HepG2 (cell line): Measurements from ENCODE around the gene GLB1L3. TPM values are rescaled to one million over a fixed set of nuclear protein-coding genes. Genes with fewer than 3 reads are reported as not detected.

Experiments used
- ATAC-seq: fragments of 200-7000 bp; cut with Tn5 transposase; 3 replicates; pipeline ENCODE4 v1.9.1; 2020; ENCODE audit warnings: mild to moderate bottlenecking, moderate library complexity
- BruUV-seq: library from RNA; stranded (reverse); fragments of 400-500 nt; replicated peaks from 2 replicates; lab custom pipeline; 2021; lab: Mats Ljungman, UMichigan
- CTCF ChIA-PET: fragments of 300-600 bp; formaldehyde crosslinking; extraction: SDS; loops from one replicate; lab custom pipeline; 2021; ENCODE audit warnings: low total read pairs, inconsistent platforms, low intra/inter-chr PET ratio; lab: Yijun Ruan, JAX
- POLR2A ChIA-PET: fragments of 350-600 bp; sonication (Branson Sonifier 250); formaldehyde crosslinking; loops from one replicate; lab custom pipeline; 2020; ENCODE audit warnings: antibody characterized with exemption, inconsistent platforms; lab: Yijun Ruan, JAX
- DNase-seq: peaks from one replicate; pipeline ENCODE4 v3.0.0-alpha.2; 2015; ENCODE audit warnings: low spot score
- FAIRE-seq: peaks from 3 replicates; lab custom pipeline; 2011; peaks lifted over from hg19 to GRCh38; lab: Jason Lieb, UNC
- H2AFZ ChIP-seq: one replicate; pipeline ENCODE4 v1.6.1; 2011; ENCODE audit warnings: low read length, inconsistent platforms
- H3K27ac ChIP-seq: fragments of 300-600 bp; 3 replicates; pipeline ENCODE4 v1.8.0; 2011; ENCODE audit warnings: mixed run types, mild to moderate bottlenecking, mixed read lengths, low read length, inconsistent platforms; ENCODE audit not compliant: insufficient read depth; ENCODE audit errors: extremely low read length
- H3K27me3 ChIP-seq, 2 experiments: fragments of 200-600 bp in 1 of 2; 2 replicates in 1 of 2; 3 replicates in 1 of 2; pipeline versions ENCODE4 v1.6.0 to v1.8.0; 2011; ENCODE audit warnings: low read length in 2 of 2, mild to moderate bottlenecking in 2 of 2, moderate library complexity in 2 of 2, inconsistent platforms in 1 of 2; ENCODE audit not compliant: insufficient read depth in 2 of 2, control insufficient read depth in 1 of 2
- H3K36me3 ChIP-seq, 2 experiments: fragments of 200-600 bp in 1 of 2; replicated peaks in 1 of 2; 2 replicates in 1 of 2; 3 replicates in 1 of 2; pipeline versions ENCODE4 v1.5.1 to v1.8.0; 2011; ENCODE audit warnings: low read length in 2 of 2, inconsistent platforms in 1 of 2; ENCODE audit not compliant: insufficient read depth in 2 of 2, control insufficient read depth in 1 of 2
- H3K4me1 ChIP-seq: 2 replicates; pipeline ENCODE4 v1.5.1; 2012; ENCODE audit warnings: low read length, inconsistent platforms; ENCODE audit not compliant: insufficient read depth
- H3K4me2 ChIP-seq: 2 replicates; pipeline ENCODE4 v1.6.0; 2011; ENCODE audit warnings: low read depth, low read length, inconsistent platforms
- H3K4me3 ChIP-seq, 3 experiments: fragments of 200-600 bp in 1 of 3; sonication (generic), shearing (Covaris generic) in 1 of 3; replicated peaks in 1 of 3; 2 replicates each; pipeline ENCODE4 v1.5.1; 2011 to 2016; ENCODE audit warnings: low read length in 3 of 3, inconsistent platforms in 2 of 3, low read depth in 2 of 3, mild to moderate bottlenecking in 2 of 3, control low read depth in 1 of 3, mixed read lengths in 1 of 3; ENCODE audit not compliant: insufficient read depth in 1 of 3
- H3K79me2 ChIP-seq: one replicate; pipeline ENCODE4 v1.6.1; 2011; ENCODE audit warnings: low read length, inconsistent platforms; ENCODE audit not compliant: insufficient read depth
- H3K9ac ChIP-seq: 2 replicates; pipeline ENCODE4 v1.6.0; 2011; ENCODE audit warnings: mild to moderate bottlenecking, low read depth, low read length, inconsistent platforms; ENCODE audit not compliant: insufficient read depth
- H3K9me3 ChIP-seq: 2 replicates; pipeline ENCODE4 v1.5.1; 2012; ENCODE audit warnings: mild to moderate bottlenecking, low read length
- H4K20me1 ChIP-seq: 2 replicates; pipeline ENCODE4 v1.6.0; 2011; ENCODE audit warnings: inconsistent platforms, mild to moderate bottlenecking, low read length, moderate library complexity; ENCODE audit not compliant: insufficient read depth
- MEIS2 ChIP-seq: sonication (generic); formaldehyde crosslinking; IDR thresholded peaks from 2 replicates; pipeline ENCODE4 v1.9.0; 2021; ENCODE audit warnings: mild to moderate bottlenecking, missing genetic modification reagents
- POLR2AphosphoS5 ChIP-seq: IDR thresholded peaks from 2 replicates; pipeline ENCODE4 v1.6.1; 2012; ENCODE audit warnings: low read depth, low read length
- ZNF276 ChIP-seq: sonication (generic); formaldehyde crosslinking; IDR thresholded peaks from 2 replicates; pipeline ENCODE4 v1.4.0; 2020; ENCODE audit warnings: mild to moderate bottlenecking, low read depth, missing genetic modification reagents
- ZNF468 ChIP-seq: sonication (generic); formaldehyde crosslinking; IDR thresholded peaks from 2 replicates; pipeline ENCODE4 v1.8.0; 2022; ENCODE audit warnings: mild to moderate bottlenecking, moderate library complexity, missing genetic modification reagents
- ZNF510 ChIP-seq: sonication (generic); formaldehyde crosslinking; IDR thresholded peaks from 2 replicates; pipeline ENCODE4 v1.4.0; 2020; ENCODE audit warnings: low read depth, mild to moderate bottlenecking, missing genetic modification reagents
- ZNF550 ChIP-seq: sonication (generic); formaldehyde crosslinking; IDR thresholded peaks from 2 replicates; pipeline ENCODE4 v1.4.0; 2020; ENCODE audit warnings: mild to moderate bottlenecking, missing genetic modification reagents, borderline replicate concordance
- ZNF7 ChIP-seq: IDR thresholded peaks from 2 replicates; pipeline ENCODE4 v1.6.1; 2016; ENCODE audit warnings: missing biosample characterization, missing genetic modification reagents
- ZNF768 ChIP-seq: sonication (generic); formaldehyde crosslinking; IDR thresholded peaks from 2 replicates; pipeline ENCODE4 v1.4.0; 2020; ENCODE audit warnings: missing genetic modification reagents
- ZSCAN30 ChIP-seq: sonication (generic); formaldehyde crosslinking; IDR thresholded peaks from 2 replicates; pipeline ENCODE4 v1.5.0; 2020; ENCODE audit warnings: mild to moderate bottlenecking, missing genetic modification reagents
- WGBS: methylation state at CpG from one replicate; pipeline ENCODE4 v1.1.6; 2017; ENCODE audit warnings: low lambda C conversion rate; 5-methylcytosine and 5-hydroxymethylcytosine counted together
- in situ Hi-C: cut with HindIII; loops from 2 replicates; pipeline ENCODE4 v1.10.0; 2017; ENCODE audit warnings: low pct_unique_long_range_greater_than_20kb; ENCODE audit not compliant: extremely low pct_ligation_motif_present
- intact Hi-C: fragments of 100-400 bp; cut with micrococcal nuclease; formaldehyde crosslinking; loops from one replicate; pipeline ENCODE4 v1.10.0; 2022; ENCODE audit not compliant: unreplicated experiment
- polyA plus RNA-seq, 8 experiments: library from polyadenylated mRNA; depleted of rRNA in 3 of 8; stranded (reverse) in 7 of 8; unstranded in 1 of 8; fragments of >200 nt; fragmentation: Illumina TruSeq in 4 of 8; extraction: Trizol in 4 of 8; gene quantifications; 2 replicates each; pipeline versions ENCODE4 v1.2.1 to v1.2.3, GENCODE V29; 2011 to 2016; ENCODE audit warnings: low read depth in 4 of 8, missing spikeins in 1 of 8, mixed read lengths in 1 of 8; ENCODE audit not compliant: insufficient read depth in 1 of 8
- total RNA-seq, 5 experiments: library from RNA; depleted of rRNA; stranded (reverse); fragments of >200 nt; fragmentation: Illumina TruSeq; extraction: Trizol; gene quantifications; 2 replicates each; pipeline ENCODE4 v1.2.3, GENCODE V29; 2016; ENCODE audit warnings: low read depth in 1 of 5
- TF ChIP-seq, protein P1 (sequence below): sonication (generic); formaldehyde crosslinking; IDR thresholded peaks from 2 replicates; pipeline ENCODE4 v1.4.0; 2020; ENCODE audit warnings: missing genetic modification reagents
- TF ChIP-seq, protein P2 (sequence below): sonication (generic); formaldehyde crosslinking; IDR thresholded peaks from 2 replicates; pipeline ENCODE4 v1.4.0; 2020; ENCODE audit warnings: missing genetic modification reagents, mild to moderate bottlenecking, borderline replicate concordance

Gene GLB1L3
- total and polyA plus RNA-seq, 2 of the 13 experiments (the other 11 are each of a cell fraction or from before 2014, with no cell fraction given) = not detected

- Histone ChIP-seq H3K79me2 (no peaks in the 10 kb centered on the region), H3K9ac (no peak overlapping the region), H3K4me2 (no peak overlapping the region), H3K9me3 (no peaks in the 10 kb centered on the region), H3K27ac (no peak overlapping the region), H2AFZ (no peak overlapping the region), H3K27me3 (peaks cover 9 to 34% of the 10 kb centered on the region in 2 experiments; a peak in 4 of 5 replicates), H3K36me3 (no peaks in the 10 kb centered on the region), H3K4me3 (no peak overlapping the region), H4K20me1 (no peaks in the 10 kb centered on the region), H3K4me1 (no peaks in the 10 kb centered on the region)
- DNase-seq = no peak
- TF ChIP-seq ZNF768 (peak; percentile 92), POLR2AphosphoS5 (no peak), ZNF468 (no peak)
- intact Hi-C loops = no loop called here
- BruUV-seq = no TSS peak
- POLR2A ChIA-PET = no interaction called here
- CTCF ChIA-PET = no interaction called here
- ATAC-seq = no peak
- 30% methylated on average over 11 of the region's 22 CpGs for WGBS
- FAIRE-seq = no peak
- in situ Hi-C loops = loop anchor here (10.0 kb wide), 1 partner anchor 210 kb away; no protein-coding TSS in a partner anchor
Measured at GRCh38 chr11:134365011-134365925, 89.1 kb downstream of the GLB1L3 start.

- in situ Hi-C loops (loop anchor here (10.0 kb wide), 1 partner anchor 209 kb away; no protein-coding TSS in a partner anchor), intact Hi-C loops (no loop called here)
- POLR2A ChIA-PET = no interaction called here
- Histone ChIP-seq H3K79me2 (no peaks in the 10 kb centered on the region), H2AFZ (no peak overlapping the region), H4K20me1 (no peaks in the 10 kb centered on the region), H3K4me3 (no peak overlapping the region), H3K9ac (no peak overlapping the region), H3K27ac (no peak overlapping the region), H3K4me1 (no peaks in the 10 kb centered on the region), H3K9me3 (no peaks in the 10 kb centered on the region), H3K4me2 (no peak overlapping the region), H3K27me3 (peaks cover 11 to 44% of the 10 kb centered on the region in 2 experiments; a peak in 4 of 5 replicates), H3K36me3 (no peaks in the 10 kb centered on the region)
- CTCF ChIA-PET = no interaction called here
- no peak for ATAC-seq
- 21% methylated on average over 5 of the region's 7 CpGs for WGBS
- FAIRE-seq = no peak
- no TSS peak for BruUV-seq
- no peak for DNase-seq
- TF ChIP-seq, protein P1, sequence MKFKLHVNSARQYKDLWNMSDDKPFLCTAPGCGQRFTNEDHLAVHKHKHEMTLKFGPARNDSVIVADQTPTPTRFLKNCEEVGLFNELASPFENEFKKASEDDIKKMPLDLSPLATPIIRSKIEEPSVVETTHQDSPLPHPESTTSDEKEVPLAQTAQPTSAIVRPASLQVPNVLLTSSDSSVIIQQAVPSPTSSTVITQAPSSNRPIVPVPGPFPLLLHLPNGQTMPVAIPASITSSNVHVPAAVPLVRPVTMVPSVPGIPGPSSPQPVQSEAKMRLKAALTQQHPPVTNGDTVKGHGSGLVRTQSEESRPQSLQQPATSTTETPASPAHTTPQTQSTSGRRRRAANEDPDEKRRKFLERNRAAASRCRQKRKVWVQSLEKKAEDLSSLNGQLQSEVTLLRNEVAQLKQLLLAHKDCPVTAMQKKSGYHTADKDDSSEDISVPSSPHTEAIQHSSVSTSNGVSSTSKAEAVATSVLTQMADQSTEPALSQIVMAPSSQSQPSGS = no peak
- TF ChIP-seq ZNF510 (CRISPR knock-in tag) (no peak), MEIS2 (no peak), ZNF550 (CRISPR knock-in tag) (no peak), ZNF276 (CRISPR knock-in tag) (no peak), ZSCAN30 (CRISPR knock-in tag) (no peak), ZNF7 (CRISPR knock-in tag) (no peak)
- TF ChIP-seq, protein P2, sequence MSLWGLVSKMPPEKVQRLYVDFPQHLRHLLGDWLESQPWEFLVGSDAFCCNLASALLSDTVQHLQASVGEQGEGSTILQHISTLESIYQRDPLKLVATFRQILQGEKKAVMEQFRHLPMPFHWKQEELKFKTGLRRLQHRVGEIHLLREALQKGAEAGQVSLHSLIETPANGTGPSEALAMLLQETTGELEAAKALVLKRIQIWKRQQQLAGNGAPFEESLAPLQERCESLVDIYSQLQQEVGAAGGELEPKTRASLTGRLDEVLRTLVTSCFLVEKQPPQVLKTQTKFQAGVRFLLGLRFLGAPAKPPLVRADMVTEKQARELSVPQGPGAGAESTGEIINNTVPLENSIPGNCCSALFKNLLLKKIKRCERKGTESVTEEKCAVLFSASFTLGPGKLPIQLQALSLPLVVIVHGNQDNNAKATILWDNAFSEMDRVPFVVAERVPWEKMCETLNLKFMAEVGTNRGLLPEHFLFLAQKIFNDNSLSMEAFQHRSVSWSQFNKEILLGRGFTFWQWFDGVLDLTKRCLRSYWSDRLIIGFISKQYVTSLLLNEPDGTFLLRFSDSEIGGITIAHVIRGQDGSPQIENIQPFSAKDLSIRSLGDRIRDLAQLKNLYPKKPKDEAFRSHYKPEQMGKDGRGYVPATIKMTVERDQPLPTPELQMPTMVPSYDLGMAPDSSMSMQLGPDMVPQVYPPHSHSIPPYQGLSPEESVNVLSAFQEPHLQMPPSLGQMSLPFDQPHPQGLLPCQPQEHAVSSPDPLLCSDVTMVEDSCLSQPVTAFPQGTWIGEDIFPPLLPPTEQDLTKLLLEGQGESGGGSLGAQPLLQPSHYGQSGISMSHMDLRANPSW (CRISPR knock-in tag) = no peak
Measured at GRCh38 chr11:134366254-134366653, 90.1 kb downstream of the GLB1L3 start.
